Fibroblast of lung (primary cell): ENCODE data around the gene NEO1. TPM values are rescaled to one million over a fixed set of nuclear protein-coding genes. Genes with fewer than 3 reads are reported as not detected.

Experiments used
- DNase-seq, 2 donors: peaks; one replicate each; pipeline versions ENCODE4 v3.0.0 to v3.0.0-alpha.2; 2010; ENCODE audit warnings: low read depth in 2 of 2
- H2AFZ ChIP-seq: 2 replicates; pipeline ENCODE4 v1.5.1; 2012; ENCODE audit warnings: low read length, control low read depth, inconsistent platforms
- H3K27ac ChIP-seq: 2 replicates; pipeline ENCODE4 v1.5.1; 2011; ENCODE audit warnings: low read length, control low read depth; ENCODE audit not compliant: insufficient read depth
- H3K27me3 ChIP-seq: 2 replicates; pipeline ENCODE4 v1.5.1; 2011; ENCODE audit warnings: mild to moderate bottlenecking, low read length; ENCODE audit not compliant: control insufficient read depth, insufficient read depth
- H3K36me3 ChIP-seq: 2 replicates; pipeline ENCODE4 v1.5.1; 2011; ENCODE audit warnings: low read length; ENCODE audit not compliant: control insufficient read depth, insufficient read depth
- H3K4me1 ChIP-seq: 2 replicates; pipeline ENCODE4 v1.5.1; 2011; ENCODE audit warnings: low read length; ENCODE audit not compliant: control insufficient read depth, insufficient read depth; ENCODE audit errors: extremely low read depth
- H3K4me2 ChIP-seq: 2 replicates; pipeline ENCODE4 v1.5.1; 2011; ENCODE audit warnings: low read length, control low read depth; ENCODE audit not compliant: insufficient read depth; ENCODE audit errors: extremely low read depth
- H3K4me3 ChIP-seq, 4 experiments: fragments of 200-600 bp in 1 of 4; sonication (generic) in 1 of 4; replicated peaks in 1 of 4; 2 replicates each; pipeline ENCODE4 v1.5.1; 2011 to 2016; ENCODE audit warnings: low read length in 4 of 4, low read depth in 3 of 4, mild to moderate bottlenecking in 3 of 4, control low read depth in 2 of 4, inconsistent platforms in 1 of 4, mixed read lengths in 1 of 4; ENCODE audit not compliant: insufficient read depth in 1 of 4; ENCODE audit errors: control extremely low read depth in 1 of 4
- H3K79me2 ChIP-seq: 2 replicates; pipeline ENCODE4 v1.5.1; 2012; ENCODE audit warnings: mild to moderate bottlenecking, low read length, inconsistent platforms; ENCODE audit not compliant: control insufficient read depth, insufficient read depth
- H3K9ac ChIP-seq: 2 replicates; pipeline ENCODE4 v1.5.1; 2011; ENCODE audit warnings: mild to moderate bottlenecking, low read length, control low read depth; ENCODE audit not compliant: insufficient read depth
- H3K9me3 ChIP-seq: 2 replicates; pipeline ENCODE4 v1.5.1; 2012; ENCODE audit warnings: low read depth, low read length; ENCODE audit not compliant: control insufficient read depth, insufficient read depth
- H4K20me1 ChIP-seq: 2 replicates; pipeline ENCODE4 v1.5.1; 2011; ENCODE audit warnings: low read length; ENCODE audit not compliant: control insufficient read depth, insufficient read depth; ENCODE audit errors: extremely low read depth
- EZH2 ChIP-seq: IDR thresholded peaks from 2 replicates; pipeline ENCODE4 v1.5.1; 2012; ENCODE audit warnings: low read length, control low read depth, mild to moderate bottlenecking; ENCODE audit errors: missing control alignments
- polyA plus RNA-seq, 2 donors: library from polyadenylated mRNA; depleted of rRNA in 1 of 2; stranded (reverse) in 1 of 2; unstranded in 1 of 2; fragments of >200 nt; gene quantifications; 2 replicates each; pipeline ENCODE4 v1.2.1, GENCODE V29; 2011 to 2012; ENCODE audit warnings: missing spikeins in 1 of 2
- total RNA-seq: library from RNA; depleted of rRNA; stranded (reverse); fragments of >200 nt; gene quantifications from 2 replicates; pipeline ENCODE4 v1.2.1, GENCODE V29; 2014
- TF ChIP-seq, protein P1 (sequence below), 2 donors: IDR thresholded peaks in 1 of 2; conservative IDR thresholded peaks in 1 of 2; 1 replicate in 1 of 2; 2 replicates in 1 of 2; pipeline ENCODE4 v1.5.1; 2011 to 2012; ENCODE audit warnings: low read length in 2 of 2, control low read depth in 1 of 2, inconsistent platforms in 1 of 2, low read depth in 1 of 2, mild to moderate bottlenecking in 1 of 2

NEO1 gene
- total and polyA plus RNA-seq, 2 donors (not counting 1 experiment from before 2014, with no cell fraction given), result 6.2 to 19.3 TPM

DNA sequence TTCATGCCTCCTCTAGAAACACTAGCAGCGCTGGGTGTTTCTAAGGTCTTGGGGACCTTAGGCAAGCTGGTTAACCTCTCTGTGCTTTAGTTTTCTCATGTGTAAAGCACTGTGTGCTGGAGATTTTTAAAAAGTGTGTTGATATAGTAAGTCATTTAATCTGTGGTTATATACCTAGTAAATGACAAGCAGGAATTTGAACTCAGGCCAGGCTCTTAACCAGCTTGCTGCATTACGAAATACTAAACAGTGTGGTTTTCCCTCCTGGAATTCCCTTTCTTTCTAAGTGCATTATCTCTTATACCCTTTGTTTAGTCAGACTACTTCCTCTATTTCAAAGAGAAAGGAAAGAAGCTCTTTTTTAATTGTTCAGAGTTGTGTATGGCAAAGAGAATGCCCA, 26.5 kb downstream of the NEO1 start:
- peak; percentile 80 to 94 for DNase-seq
- TF ChIP-seq EZH2, result no peak
- TF ChIP-seq, protein P1, sequence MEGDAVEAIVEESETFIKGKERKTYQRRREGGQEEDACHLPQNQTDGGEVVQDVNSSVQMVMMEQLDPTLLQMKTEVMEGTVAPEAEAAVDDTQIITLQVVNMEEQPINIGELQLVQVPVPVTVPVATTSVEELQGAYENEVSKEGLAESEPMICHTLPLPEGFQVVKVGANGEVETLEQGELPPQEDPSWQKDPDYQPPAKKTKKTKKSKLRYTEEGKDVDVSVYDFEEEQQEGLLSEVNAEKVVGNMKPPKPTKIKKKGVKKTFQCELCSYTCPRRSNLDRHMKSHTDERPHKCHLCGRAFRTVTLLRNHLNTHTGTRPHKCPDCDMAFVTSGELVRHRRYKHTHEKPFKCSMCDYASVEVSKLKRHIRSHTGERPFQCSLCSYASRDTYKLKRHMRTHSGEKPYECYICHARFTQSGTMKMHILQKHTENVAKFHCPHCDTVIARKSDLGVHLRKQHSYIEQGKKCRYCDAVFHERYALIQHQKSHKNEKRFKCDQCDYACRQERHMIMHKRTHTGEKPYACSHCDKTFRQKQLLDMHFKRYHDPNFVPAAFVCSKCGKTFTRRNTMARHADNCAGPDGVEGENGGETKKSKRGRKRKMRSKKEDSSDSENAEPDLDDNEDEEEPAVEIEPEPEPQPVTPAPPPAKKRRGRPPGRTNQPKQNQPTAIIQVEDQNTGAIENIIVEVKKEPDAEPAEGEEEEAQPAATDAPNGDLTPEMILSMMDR (conservative IDR thresholded peaks at IDR 0.05 in 1 of 2, IDR thresholded peaks at IDR 0.05 in 1 of 2; ENCODE audit: low read depth in 1 of 2, low read length in 2 of 2), result no peak
- H2AFZ ChIP-seq, result no peak overlapping the region
- no peak overlapping the region for H3K9ac ChIP-seq
- H3K4me1 ChIP-seq, result no peaks in the 10 kb centered on the region
- H4K20me1 ChIP-seq, result no peaks in the 10 kb centered on the region
- no peak overlapping the region for H3K27ac ChIP-seq
- no peaks in the 10 kb centered on the region for H3K36me3 ChIP-seq
- no peak overlapping the region for H3K4me2 ChIP-seq
- no peaks in the 10 kb centered on the region for H3K79me2 ChIP-seq
- no peaks in the 10 kb centered on the region for H3K9me3 ChIP-seq
- H3K4me3 ChIP-seq, result no peak overlapping the region
- no peaks in the 10 kb centered on the region for H3K27me3 ChIP-seq

DNA sequence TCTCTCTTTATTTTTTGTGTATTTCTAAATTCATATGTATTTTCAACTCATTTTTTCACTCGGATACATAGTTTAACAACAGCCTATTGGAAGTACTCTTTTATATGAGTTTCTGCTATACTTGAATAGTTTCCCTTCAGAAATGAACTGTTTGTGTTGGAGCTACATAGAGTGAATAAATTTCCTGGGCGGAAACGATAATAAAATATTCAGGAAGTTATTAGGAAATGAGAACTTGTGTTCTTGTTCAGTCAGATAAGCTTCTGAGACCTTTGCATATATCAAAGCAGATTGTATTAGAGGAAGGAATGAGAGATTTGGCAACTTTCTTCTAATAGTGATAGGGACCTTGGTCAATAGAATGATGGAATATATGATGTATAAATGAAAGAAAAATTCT, 27.3 kb downstream of the NEO1 start:
- no peak for DNase-seq
- TF ChIP-seq EZH2, result no peak
- TF ChIP-seq, protein P1 (conservative IDR thresholded peaks at IDR 0.05 in 1 of 2, IDR thresholded peaks at IDR 0.05 in 1 of 2; ENCODE audit: low read depth in 1 of 2, low read length in 2 of 2), result no peak
- no peaks in the 10 kb centered on the region for H3K4me1 ChIP-seq

DNA sequence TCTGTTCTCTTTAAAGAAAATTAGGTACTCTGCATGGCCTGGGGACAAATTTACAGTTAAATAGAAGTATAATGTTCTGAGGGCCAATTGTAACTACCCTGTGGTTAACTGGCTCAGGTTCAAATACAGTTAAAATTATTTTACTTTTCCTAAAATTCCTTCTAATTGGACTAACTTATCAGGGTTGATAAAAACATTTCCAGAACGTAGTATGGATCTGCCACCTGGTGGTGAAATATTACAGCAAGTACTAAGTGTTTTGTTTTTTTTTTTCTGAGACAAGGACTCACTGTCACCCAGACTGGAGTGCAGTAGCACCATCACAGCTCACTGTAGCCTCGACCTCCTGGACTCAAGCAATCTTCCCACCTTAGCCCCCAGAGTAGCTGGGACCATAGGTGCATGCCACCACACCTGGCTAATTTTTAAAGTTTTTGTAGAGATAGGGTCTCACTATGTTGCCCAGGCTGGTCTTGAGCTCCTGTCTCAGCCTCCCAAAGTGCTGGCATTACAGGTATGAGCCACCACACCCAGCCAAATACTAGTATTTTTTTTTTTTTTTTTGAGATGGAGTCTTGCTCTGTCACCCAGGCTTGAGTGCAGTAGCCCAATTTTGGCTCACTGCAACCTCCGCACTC, 29.2 kb downstream of the NEO1 start:
- Histone ChIP-seq H2AFZ (no peak overlapping the region), H3K27me3 (no peaks in the 10 kb centered on the region), H3K27ac (no peak overlapping the region), H3K9ac (no peak overlapping the region), H3K4me3 (no peak overlapping the region), H3K4me1 (no peaks in the 10 kb centered on the region), H3K36me3 (no peaks in the 10 kb centered on the region), H3K79me2 (no peaks in the 10 kb centered on the region), H3K4me2 (no peak overlapping the region), H4K20me1 (no peaks in the 10 kb centered on the region), H3K9me3 (no peaks in the 10 kb centered on the region)
- TF ChIP-seq EZH2, result no peak
- TF ChIP-seq, protein P1 (conservative IDR thresholded peaks at IDR 0.05 in 1 of 2, IDR thresholded peaks at IDR 0.05 in 1 of 2; ENCODE audit: low read depth in 1 of 2, low read length in 2 of 2), result peak; percentile 49 to 62
- peak; percentile 57 to 85 for DNase-seq

More for the DNA sequence above, 27.3 kb downstream of the NEO1 start:
- Histone ChIP-seq H3K9me3 (no peaks in the 10 kb centered on the region), H3K4me3 (no peak overlapping the region), H3K4me2 (no peak overlapping the region), H3K27me3 (no peaks in the 10 kb centered on the region), H4K20me1 (no peaks in the 10 kb centered on the region), H3K9ac (no peak overlapping the region), H3K27ac (no peak overlapping the region), H2AFZ (no peak overlapping the region), H3K36me3 (no peaks in the 10 kb centered on the region), H3K79me2 (no peaks in the 10 kb centered on the region)
